Superior temporal gyrus (tissue), 1 donor: Measurements from ENCODE around the gene PDK2.

Experiments used
- DNase-seq: peaks from one replicate; pipeline ENCODE4 v3.0.0-alpha.2; 2016; ENCODE audit errors: extremely low spot score

Gene PDK2

GRCh38 chr17:50079334-50080095, 15.6 kb upstream of the PDK2 start:
- no peak for DNase-seq

- no peak for DNase-seq
Measured at GRCh38 chr17:50080096-50080480, 15.1 kb upstream of the PDK2 start.

- DNase-seq, result no peak
Measured at GRCh38 chr17:50080827-50081226, 14.3 kb upstream of the PDK2 start.

- no peak for DNase-seq
Measured at GRCh38 chr17:50081757-50082156, 13.4 kb upstream of the PDK2 start.

- peak; percentile 50 for DNase-seq
Measured at GRCh38 chr17:50087246-50087911, 7.8 kb upstream of the PDK2 start.

- no peak for DNase-seq
Measured at GRCh38 chr17:50087912-50088405, 7.2 kb upstream of the PDK2 start.

GRCh38 chr17:50088952-50089825, 6.0 kb upstream of the PDK2 start:
- no peak for DNase-seq

- DNase-seq, result no peak
Measured at GRCh38 chr17:50090071-50090470, 5.1 kb upstream of the PDK2 start.

GRCh38 chr17:50090971-50091917, 3.9 kb upstream of the PDK2 start:
- DNase-seq, result no peak

- DNase-seq, result no peak
Measured at GRCh38 chr17:50091918-50092285, 3.2 kb upstream of the PDK2 start.

GRCh38 chr17:50093246-50093645, 1.9 kb upstream of the PDK2 start:
- DNase-seq, result no peak

GRCh38 chr17:50093807-50094206, 1.3 kb upstream of the PDK2 start:
- no peak for DNase-seq

GRCh38 chr17:50094243-50094752, 853 bp upstream of the PDK2 start:
- peak; percentile 99 for DNase-seq

- peak; percentile 29 for DNase-seq
Measured at GRCh38 chr17:50095626-50096037, 481 bp downstream of the PDK2 start.

GRCh38 chr17:50096092-50096491, 941 bp downstream of the PDK2 start:
- no peak for DNase-seq

GRCh38 chr17:50096758-50097157, 1.6 kb downstream of the PDK2 start:
- DNase-seq, result no peak

GRCh38 chr17:50097455-50097854, 2.3 kb downstream of the PDK2 start:
- DNase-seq, result no peak

GRCh38 chr17:50097926-50098325, 2.8 kb downstream of the PDK2 start:
- DNase-seq, result no peak

- DNase-seq, result no peak
Measured at GRCh38 chr17:50098583-50098982, 3.4 kb downstream of the PDK2 start.

GRCh38 chr17:50099003-50099402, 3.9 kb downstream of the PDK2 start:
- DNase-seq, result no peak

- no peak for DNase-seq
Measured at GRCh38 chr17:50100480-50100883, 5.3 kb downstream of the PDK2 start.
